K562 (cell line): ENCODE data around the gene TBC1D20. TPM values are rescaled to one million over a fixed set of nuclear protein-coding genes. Genes with fewer than 3 reads are reported as not detected.

Experiments
- BCL6 ChIP-seq: fragments of 250-450 bp; sonication (Bioruptor Pico); IDR thresholded peaks from 2 replicates; pipeline ENCODE4 v1.4.0; 2020
- CHD4 ChIP-seq: fragments of 200-600 bp; sonication (generic); IDR thresholded peaks from 3 replicates; pipeline ENCODE4 v1.6.1; 2012; ENCODE audit warnings: low read depth, mild to moderate bottlenecking, mixed read lengths, low read length, inconsistent platforms; ENCODE audit not compliant: insufficient read depth, insufficient replicate concordance, poor library complexity, severe bottlenecking
- HCFC1 ChIP-seq: IDR thresholded peaks from 2 replicates; pipeline ENCODE4 v1.6.1; 2012; ENCODE audit warnings: low read depth, low read length, improper control_type of control experiment
- ID3 ChIP-seq, 2 experiments: fragments of 250-450 bp in 1 of 2; fragments of 450-650 bp in 1 of 2; sonication (Bioruptor Pico) in 1 of 2; IDR thresholded peaks; 2 replicates each; pipeline versions ENCODE4 v1.6.1 to v1.8.0; 2016 to 2021; ENCODE audit warnings: mild to moderate bottlenecking in 2 of 2, moderate library complexity in 2 of 2, missing compliant biosample characterization in 1 of 2, missing genetic modification characterization in 1 of 2
- JUNB ChIP-seq: fragments of 450-650 bp; formaldehyde crosslinking; conservative IDR thresholded peaks from 2 replicates; pipeline ENCODE4 v1.4.0; 2020; ENCODE audit warnings: mild to moderate bottlenecking
- NFRKB ChIP-seq: fragments of 450-650 bp; IDR thresholded peaks from 2 replicates; pipeline ENCODE4 v1.6.1; 2016; ENCODE audit warnings: low read depth
- PML ChIP-seq: IDR thresholded peaks from 2 replicates; pipeline ENCODE4 v1.6.1; 2012; ENCODE audit warnings: low read length, inconsistent platforms
- POLR2A ChIP-seq: fragments of 450-650 bp; conservative IDR thresholded peaks from 2 replicates; pipeline ENCODE4 v1.6.1; 2016
- POLR2G ChIP-seq: fragments of 200-400 bp; formaldehyde crosslinking; IDR thresholded peaks from 2 replicates; pipeline ENCODE4 v1.6.1; 2017; ENCODE audit warnings: low read depth, mild to moderate bottlenecking, antibody characterized with exemption, low read length, moderate library complexity
- SAFB2 ChIP-seq: fragments of 200-400 bp; formaldehyde crosslinking; IDR thresholded peaks from 2 replicates; pipeline ENCODE4 v1.6.1; 2018; ENCODE audit warnings: borderline replicate concordance, low read length, low read depth, moderate library complexity; ENCODE audit not compliant: severe bottlenecking
- SP1 ChIP-seq: sonication (generic); formaldehyde crosslinking; IDR thresholded peaks from 2 replicates; pipeline ENCODE4 v1.8.1; 2022; ENCODE audit warnings: mild to moderate bottlenecking, missing genetic modification reagents
- TAF15 ChIP-seq: fragments of 200-400 bp; formaldehyde crosslinking; IDR thresholded peaks from 2 replicates; pipeline ENCODE4 v1.6.1; 2017; ENCODE audit warnings: mild to moderate bottlenecking, low read depth, low read length, moderate library complexity
- TAF7 ChIP-seq: fragments of 450-650 bp; IDR thresholded peaks from 2 replicates; pipeline ENCODE4 v1.6.1; 2016; ENCODE audit warnings: missing genetic modification characterization, missing compliant biosample characterization
- TEAD1 ChIP-seq, 2 experiments: fragments of 450-650 bp in 1 of 2; sonication (generic) in 1 of 2; formaldehyde crosslinking; IDR thresholded peaks; 2 replicates each; pipeline versions ENCODE4 v1.4.0 to v1.8.0; 2020 to 2022; ENCODE audit warnings: mild to moderate bottlenecking in 2 of 2, missing genetic modification reagents in 1 of 2
- TGIF2 ChIP-seq: sonication (generic); formaldehyde crosslinking; IDR thresholded peaks from 2 replicates; pipeline ENCODE4 v1.8.1; 2022; ENCODE audit warnings: mild to moderate bottlenecking, missing genetic modification reagents, moderate library complexity
- ZBTB26 ChIP-seq: fragments of 450-650 bp; formaldehyde crosslinking; IDR thresholded peaks from 2 replicates; pipeline ENCODE4 v1.4.0; 2022; ENCODE audit warnings: missing genetic modification characterization
- ZC3H4 ChIP-seq: sonication (generic); formaldehyde crosslinking; IDR thresholded peaks from 2 replicates; pipeline ENCODE4 v1.9.0; 2021; ENCODE audit warnings: missing genetic modification reagents, borderline replicate concordance
- ZNF507 ChIP-seq: conservative IDR thresholded peaks from 2 replicates; pipeline ENCODE4 v1.6.1; 2017; ENCODE audit warnings: missing genetic modification characterization, missing compliant biosample characterization
- ZNF780A ChIP-seq: fragments of 250-450 bp; sonication (Bioruptor Pico); IDR thresholded peaks from 2 replicates; pipeline ENCODE4 v1.5.0; 2021; ENCODE audit warnings: mild to moderate bottlenecking
- polyA plus RNA-seq, 8 experiments: library from polyadenylated mRNA; depleted of rRNA in 4 of 8; stranded (reverse) in 5 of 8; unstranded in 3 of 8; fragments of >200 nt; fragmentation: Nextera tagmentation in 2 of 8; fragmentation: Illumina TruSeq in 1 of 8; extraction: Ambion mirVana in 2 of 8; extraction: Trizol in 1 of 8; gene quantifications; 2 replicates each; pipeline versions ENCODE4 v1.2.1 to v1.2.3, GENCODE V29; 2011 to 2014; ENCODE audit warnings: inconsistent platforms in 1 of 8, missing spikeins in 1 of 8
- total RNA-seq, 7 experiments: library from RNA; depleted of rRNA in 6 of 7; stranded (reverse); fragments of >200 nt in 6 of 7; fragmentation: Illumina TruSeq in 2 of 7; extraction: Trizol in 2 of 7; gene quantifications; 2 replicates each; pipeline versions ENCODE4 v1.2.1 to v1.2.3, GENCODE V29; 2011 to 2021; ENCODE audit warnings: low replicate concordance in 1 of 7
- TF ChIP-seq, protein P1 (sequence below): fragments of 450-650 bp; formaldehyde crosslinking; IDR thresholded peaks from 2 replicates; pipeline ENCODE4 v1.4.0; 2020; ENCODE audit warnings: mild to moderate bottlenecking
- TF ChIP-seq, protein P2 (sequence below): sonication (generic); formaldehyde crosslinking; IDR thresholded peaks from 2 replicates; pipeline ENCODE4 v1.8.0; 2022; ENCODE audit warnings: mild to moderate bottlenecking, missing genetic modification reagents

TBC1D20 gene
- total and polyA plus RNA-seq, 9 of the 15 experiments (the other 6 are each of a cell fraction or from before 2014, with no cell fraction given): 7.0 to 25.3 (median 15.1) TPM

DNA sequence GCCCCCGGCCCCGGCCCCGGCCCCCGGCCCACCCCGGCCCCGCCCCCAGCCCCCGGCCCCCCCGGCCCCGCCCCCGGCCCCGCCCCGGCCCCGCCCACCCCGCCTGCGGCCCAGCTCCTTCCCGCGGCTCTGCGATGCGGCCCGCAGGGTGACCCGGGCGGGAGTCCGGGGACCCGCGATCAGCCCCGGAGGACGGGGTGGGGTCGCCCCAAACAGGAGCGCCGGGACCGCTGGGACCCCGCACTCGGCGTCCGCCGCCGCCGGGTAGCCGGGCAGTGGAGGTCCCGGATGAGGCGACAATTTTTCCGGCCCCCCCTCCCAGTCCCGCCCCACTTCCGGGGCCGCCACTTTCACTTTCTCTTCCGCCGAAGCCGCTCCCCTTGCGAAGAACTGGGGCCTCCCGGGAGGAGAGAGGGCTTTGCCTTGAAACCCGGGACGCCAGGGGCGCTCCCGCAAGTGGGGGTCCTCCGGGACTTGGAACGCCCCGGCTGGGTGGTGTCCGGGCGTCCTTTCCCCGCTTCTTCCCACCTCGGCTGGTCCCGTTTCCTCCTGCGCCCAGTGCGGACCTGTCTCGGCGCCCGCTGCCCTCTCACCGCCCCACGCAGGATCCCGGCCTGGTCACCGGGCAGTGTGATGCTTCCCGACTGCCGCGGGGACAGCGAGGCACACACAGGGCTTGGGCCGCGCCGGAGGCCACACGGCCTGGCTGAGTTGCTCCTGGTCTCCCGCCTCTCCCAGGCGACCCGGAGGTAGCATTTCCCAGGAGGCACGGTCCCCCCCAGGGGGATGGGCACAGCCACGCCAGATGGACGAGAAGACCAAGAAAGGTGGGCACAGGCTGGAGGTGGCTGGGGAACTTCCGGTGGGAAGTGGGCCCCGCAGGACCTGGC, 54.1 kb downstream of the TBC1D20 start, which contains the start of gene RBCK1 (continued):
- no peak for TF ChIP-seq ZNF780A (CRISPR knock-in tag)
- peak in 1 of 2 experiments; percentile 47; a peak in 1 of 4 replicates for TF ChIP-seq TEAD1 (CRISPR knock-in tag; IDR thresholded peaks at IDR 0.05)
- TF ChIP-seq TGIF2: no peak
- peak; percentile 47; the same call in 1 of the 2 replicates for TF ChIP-seq NFRKB
- no peak for TF ChIP-seq BCL6 (CRISPR knock-in tag)
- TF ChIP-seq HCFC1: peak; percentile 50; the same call in 1 of the 2 replicates
- TF ChIP-seq JUNB (CRISPR knock-in tag): no peak
- peak; percentile 74 for TF ChIP-seq POLR2G
- TF ChIP-seq ZNF507 (tag): no peak
- TF ChIP-seq ZC3H4: peak; percentile 62; the same call in 1 of the 2 replicates
- TF ChIP-seq CHD4: no peak
- TF ChIP-seq TAF15: no peak
- TF ChIP-seq, protein P1, sequence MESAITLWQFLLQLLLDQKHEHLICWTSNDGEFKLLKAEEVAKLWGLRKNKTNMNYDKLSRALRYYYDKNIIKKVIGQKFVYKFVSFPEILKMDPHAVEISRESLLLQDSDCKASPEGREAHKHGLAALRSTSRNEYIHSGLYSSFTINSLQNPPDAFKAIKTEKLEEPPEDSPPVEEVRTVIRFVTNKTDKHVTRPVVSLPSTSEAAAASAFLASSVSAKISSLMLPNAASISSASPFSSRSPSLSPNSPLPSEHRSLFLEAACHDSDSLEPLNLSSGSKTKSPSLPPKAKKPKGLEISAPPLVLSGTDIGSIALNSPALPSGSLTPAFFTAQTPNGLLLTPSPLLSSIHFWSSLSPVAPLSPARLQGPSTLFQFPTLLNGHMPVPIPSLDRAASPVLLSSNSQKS: no peak
- TF ChIP-seq ID3 (CRISPR knock-in tag; IDR thresholded peaks at IDR 0.05): no peak
- TF ChIP-seq ID3 (tag; IDR thresholded peaks at IDR 0.05): no peak
- TF ChIP-seq, protein P2, sequence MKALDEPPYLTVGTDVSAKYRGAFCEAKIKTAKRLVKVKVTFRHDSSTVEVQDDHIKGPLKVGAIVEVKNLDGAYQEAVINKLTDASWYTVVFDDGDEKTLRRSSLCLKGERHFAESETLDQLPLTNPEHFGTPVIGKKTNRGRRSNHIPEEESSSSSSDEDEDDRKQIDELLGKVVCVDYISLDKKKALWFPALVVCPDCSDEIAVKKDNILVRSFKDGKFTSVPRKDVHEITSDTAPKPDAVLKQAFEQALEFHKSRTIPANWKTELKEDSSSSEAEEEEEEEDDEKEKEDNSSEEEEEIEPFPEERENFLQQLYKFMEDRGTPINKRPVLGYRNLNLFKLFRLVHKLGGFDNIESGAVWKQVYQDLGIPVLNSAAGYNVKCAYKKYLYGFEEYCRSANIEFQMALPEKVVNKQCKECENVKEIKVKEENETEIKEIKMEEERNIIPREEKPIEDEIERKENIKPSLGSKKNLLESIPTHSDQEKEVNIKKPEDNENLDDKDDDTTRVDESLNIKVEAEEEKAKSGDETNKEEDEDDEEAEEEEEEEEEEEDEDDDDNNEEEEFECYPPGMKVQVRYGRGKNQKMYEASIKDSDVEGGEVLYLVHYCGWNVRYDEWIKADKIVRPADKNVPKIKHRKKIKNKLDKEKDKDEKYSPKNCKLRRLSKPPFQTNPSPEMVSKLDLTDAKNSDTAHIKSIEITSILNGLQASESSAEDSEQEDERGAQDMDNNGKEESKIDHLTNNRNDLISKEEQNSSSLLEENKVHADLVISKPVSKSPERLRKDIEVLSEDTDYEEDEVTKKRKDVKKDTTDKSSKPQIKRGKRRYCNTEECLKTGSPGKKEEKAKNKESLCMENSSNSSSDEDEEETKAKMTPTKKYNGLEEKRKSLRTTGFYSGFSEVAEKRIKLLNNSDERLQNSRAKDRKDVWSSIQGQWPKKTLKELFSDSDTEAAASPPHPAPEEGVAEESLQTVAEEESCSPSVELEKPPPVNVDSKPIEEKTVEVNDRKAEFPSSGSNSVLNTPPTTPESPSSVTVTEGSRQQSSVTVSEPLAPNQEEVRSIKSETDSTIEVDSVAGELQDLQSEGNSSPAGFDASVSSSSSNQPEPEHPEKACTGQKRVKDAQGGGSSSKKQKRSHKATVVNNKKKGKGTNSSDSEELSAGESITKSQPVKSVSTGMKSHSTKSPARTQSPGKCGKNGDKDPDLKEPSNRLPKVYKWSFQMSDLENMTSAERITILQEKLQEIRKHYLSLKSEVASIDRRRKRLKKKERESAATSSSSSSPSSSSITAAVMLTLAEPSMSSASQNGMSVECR (CRISPR knock-in tag): peak; percentile 96
- no peak for TF ChIP-seq TAF7 (tag)
- no peak for TF ChIP-seq PML
- no peak for TF ChIP-seq ZBTB26 (CRISPR knock-in tag)
- peak; percentile 61; the same call in 1 of the 2 replicates for TF ChIP-seq POLR2A
- no peak for TF ChIP-seq SAFB2
- TF ChIP-seq SP1 (CRISPR knock-in tag): peak; percentile 35; the same call in 1 of the 2 replicates
